Measurements from ENCODE around the gene ABTB2.

Gene ABTB2

GRCh38 chr11:34331329-34331728 is 26.5 kb downstream of the ABTB2 start:
- H3K4me1 ChIP-seq (ENCODE audit: control insufficient read depth, insufficient read depth, low read length, poor library complexity, severe bottlenecking) = peaks cover 18% of the 10 kb centered on the region
- H3K9me3 ChIP-seq (ENCODE audit: control insufficient read depth, low read length) = no peaks in the 10 kb centered on the region
- H3K27ac ChIP-seq (ENCODE audit: low read depth, low read length, severe bottlenecking) = no peak overlapping the region
- WGBS, 2 experiments (ENCODE audit: insufficient coverage in 2 of 2) = 60 to 100% methylated on average over 1 of the region's 2 CpGs
- H3K36me3 ChIP-seq (ENCODE audit: control insufficient read depth, insufficient read depth, low read length) = no peaks in the 10 kb centered on the region
- no peak overlapping the region for H3K4me3 ChIP-seq (ENCODE audit: extremely low read depth, insufficient read depth, low read length, poor library complexity, severe bottlenecking)

GRCh38 chr11:34330653-34331052 is 27.2 kb downstream of the ABTB2 start:
- Histone ChIP-seq H3K4me1 (ENCODE audit: control insufficient read depth, insufficient read depth, low read length, poor library complexity, severe bottlenecking) (peaks cover 18% of the 10 kb centered on the region), H3K36me3 (ENCODE audit: control insufficient read depth, insufficient read depth, low read length) (no peaks in the 10 kb centered on the region), H3K9me3 (ENCODE audit: control insufficient read depth, low read length) (no peaks in the 10 kb centered on the region), H3K4me3 (ENCODE audit: extremely low read depth, insufficient read depth, low read length, poor library complexity, severe bottlenecking) (no peak overlapping the region), H3K27ac (ENCODE audit: low read depth, low read length, severe bottlenecking) (no peak overlapping the region)

GRCh38 chr11:34329876-34330275 is 27.9 kb downstream of the ABTB2 start:
- H3K9me3 ChIP-seq (ENCODE audit: control insufficient read depth, low read length) = no peaks in the 10 kb centered on the region
- no peak overlapping the region for H3K4me3 ChIP-seq (ENCODE audit: extremely low read depth, insufficient read depth, low read length, poor library complexity, severe bottlenecking)
- 88 to 100% methylated on average over 2 of the region's 2 CpGs for WGBS, 2 experiments (ENCODE audit: insufficient coverage in 2 of 2)
- H3K27ac ChIP-seq (ENCODE audit: low read depth, low read length, severe bottlenecking) = no peak overlapping the region
- no peaks in the 10 kb centered on the region for H3K36me3 ChIP-seq (ENCODE audit: control insufficient read depth, insufficient read depth, low read length)
- peaks cover 18% of the 10 kb centered on the region for H3K4me1 ChIP-seq (ENCODE audit: control insufficient read depth, insufficient read depth, low read length, poor library complexity, severe bottlenecking)

GRCh38 chr11:34328632-34328910 is 29.2 kb downstream of the ABTB2 start:
- H3K36me3 ChIP-seq (ENCODE audit: control insufficient read depth, insufficient read depth, low read length) = no peaks in the 10 kb centered on the region
- H3K27ac ChIP-seq (ENCODE audit: low read depth, low read length, severe bottlenecking) = no peak overlapping the region
- H3K4me3 ChIP-seq (ENCODE audit: extremely low read depth, insufficient read depth, low read length, poor library complexity, severe bottlenecking) = no peak overlapping the region
- peaks cover 18% of the 10 kb centered on the region for H3K4me1 ChIP-seq (ENCODE audit: control insufficient read depth, insufficient read depth, low read length, poor library complexity, severe bottlenecking)
- WGBS, 2 experiments (ENCODE audit: insufficient coverage in 2 of 2) = 100% methylated on average over 1 of the region's 4 CpGs
- H3K9me3 ChIP-seq (ENCODE audit: control insufficient read depth, low read length) = no peaks in the 10 kb centered on the region

DNA sequence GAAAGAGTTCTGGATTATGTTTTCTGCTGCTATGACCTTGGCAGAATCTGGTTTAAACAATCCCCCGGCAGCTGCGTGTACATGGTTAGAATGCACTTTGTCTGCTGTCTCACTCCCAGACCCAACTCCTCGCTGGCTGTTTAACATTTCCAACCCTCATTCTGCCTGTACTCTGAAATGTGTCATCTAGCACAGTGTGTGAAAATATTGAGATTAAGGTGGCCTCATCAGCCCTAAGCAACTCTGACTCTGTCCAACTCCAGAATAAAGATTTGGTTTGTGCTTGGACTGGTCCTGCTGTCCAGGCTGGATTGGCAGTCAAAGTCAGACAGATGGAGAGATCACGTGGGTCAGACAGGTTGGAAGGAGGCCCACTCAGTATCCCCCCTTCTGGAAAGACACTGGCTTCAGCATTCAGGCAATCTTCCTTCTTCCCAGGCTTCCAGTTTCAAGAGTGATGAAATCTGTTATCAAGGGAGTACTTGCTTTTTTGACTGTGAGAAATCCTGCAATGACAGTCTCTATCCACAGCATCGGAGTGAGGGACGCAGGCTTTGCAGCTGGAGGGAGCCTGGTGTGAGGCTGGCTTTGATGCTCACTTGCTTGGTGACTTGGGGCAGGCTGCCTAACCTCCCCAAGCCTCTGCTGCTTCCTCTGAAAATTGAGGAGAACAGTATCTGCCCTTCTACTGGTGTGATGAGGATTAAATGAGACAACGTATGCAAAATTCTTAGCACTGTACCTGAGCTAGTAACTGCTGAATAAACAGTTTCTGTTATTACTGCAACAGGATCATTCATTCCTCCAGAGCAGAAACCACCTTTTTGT is 29.8 kb downstream of the ABTB2 start:
- 93 to 98% methylated on average over 4 to 5 of the region's 7 CpGs for WGBS, 2 experiments (ENCODE audit: insufficient coverage in 2 of 2)
- H3K27ac ChIP-seq (ENCODE audit: low read depth, low read length, severe bottlenecking) = no peak overlapping the region
- H3K4me3 ChIP-seq (ENCODE audit: extremely low read depth, insufficient read depth, low read length, poor library complexity, severe bottlenecking) = no peak overlapping the region
- H3K4me1 ChIP-seq (ENCODE audit: control insufficient read depth, insufficient read depth, low read length, poor library complexity, severe bottlenecking) = peaks cover 18% of the 10 kb centered on the region
- no peaks in the 10 kb centered on the region for H3K36me3 ChIP-seq (ENCODE audit: control insufficient read depth, insufficient read depth, low read length)
- H3K9me3 ChIP-seq (ENCODE audit: control insufficient read depth, low read length) = no peaks in the 10 kb centered on the region

GRCh38 chr11:34324466-34324865 is 33.3 kb downstream of the ABTB2 start:
- H3K27ac ChIP-seq (ENCODE audit: low read depth, low read length, severe bottlenecking) = peak overlapping the region; percentile 8

DNA sequence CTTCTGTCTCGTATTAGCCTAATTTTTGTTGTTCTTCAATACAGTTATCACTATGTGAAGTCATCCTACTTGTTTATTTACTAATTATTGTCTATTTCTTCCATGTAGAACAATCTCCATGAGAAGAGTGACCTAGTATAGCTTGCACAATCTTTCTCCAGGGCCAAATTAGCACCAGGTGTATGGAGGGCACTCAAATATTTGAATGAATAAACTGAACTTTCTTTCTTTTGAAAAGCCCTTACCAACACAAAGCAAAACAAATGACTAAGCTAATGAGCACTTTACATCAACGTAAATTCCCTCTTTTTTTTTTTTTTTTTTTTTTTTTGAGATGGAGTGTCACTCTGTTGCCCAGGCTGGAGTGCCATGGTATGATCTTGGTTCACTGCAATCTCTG is 34.2 kb downstream of the ABTB2 start:
- no peak overlapping the region for H3K4me3 ChIP-seq (ENCODE audit: extremely low read depth, insufficient read depth, low read length, poor library complexity, severe bottlenecking)
- no peak overlapping the region for H3K27ac ChIP-seq (ENCODE audit: low read depth, low read length, severe bottlenecking)
- no peaks in the 10 kb centered on the region for H3K9me3 ChIP-seq (ENCODE audit: control insufficient read depth, low read length)
- no peaks in the 10 kb centered on the region for H3K36me3 ChIP-seq (ENCODE audit: control insufficient read depth, insufficient read depth, low read length)
- no CpG with 5 or more reads among the region's 2 CpGs for WGBS, 2 experiments (ENCODE audit: insufficient coverage in 2 of 2)
- H3K4me1 ChIP-seq (ENCODE audit: control insufficient read depth, insufficient read depth, low read length, poor library complexity, severe bottlenecking) = no peaks in the 10 kb centered on the region

More at GRCh38 chr11:34324466-34324865, 33.3 kb downstream of the ABTB2 start:
- no peak overlapping the region for H3K4me3 ChIP-seq (ENCODE audit: extremely low read depth, insufficient read depth, low read length, poor library complexity, severe bottlenecking)
- no peaks in the 10 kb centered on the region for H3K4me1 ChIP-seq (ENCODE audit: control insufficient read depth, insufficient read depth, low read length, poor library complexity, severe bottlenecking)
- H3K9me3 ChIP-seq (ENCODE audit: control insufficient read depth, low read length) = no peaks in the 10 kb centered on the region
- H3K36me3 ChIP-seq (ENCODE audit: control insufficient read depth, insufficient read depth, low read length) = no peaks in the 10 kb centered on the region
- 88 to 100% methylated on average over 1 to 2 of the region's 3 CpGs for WGBS, 2 experiments (ENCODE audit: insufficient coverage in 2 of 2)

- Histone ChIP-seq H3K4me1 (ENCODE audit: control insufficient read depth, insufficient read depth, low read length, poor library complexity, severe bottlenecking) (peaks cover 2% of the 10 kb centered on the region), H3K9me3 (ENCODE audit: control insufficient read depth, low read length) (no peaks in the 10 kb centered on the region), H3K27ac (ENCODE audit: low read depth, low read length, severe bottlenecking) (no peak overlapping the region), H3K4me3 (ENCODE audit: extremely low read depth, insufficient read depth, low read length, poor library complexity, severe bottlenecking) (no peak overlapping the region), H3K36me3 (ENCODE audit: control insufficient read depth, insufficient read depth, low read length) (peaks cover 7% of the 10 kb centered on the region)
- 82 to 97% methylated on average over 2 of the region's 4 CpGs for WGBS, 2 experiments (ENCODE audit: insufficient coverage in 2 of 2)
Measured at GRCh38 chr11:34318111-34319037, 39.4 kb downstream of the ABTB2 start.

- peaks cover 2% of the 10 kb centered on the region for H3K4me1 ChIP-seq (ENCODE audit: control insufficient read depth, insufficient read depth, low read length, poor library complexity, severe bottlenecking)
- no peaks in the 10 kb centered on the region for H3K9me3 ChIP-seq (ENCODE audit: control insufficient read depth, low read length)
- peaks cover 7% of the 10 kb centered on the region for H3K36me3 ChIP-seq (ENCODE audit: control insufficient read depth, insufficient read depth, low read length)
- no peak overlapping the region for H3K4me3 ChIP-seq (ENCODE audit: extremely low read depth, insufficient read depth, low read length, poor library complexity, severe bottlenecking)
- WGBS, 2 experiments (ENCODE audit: insufficient coverage in 2 of 2) = 68 to 100% methylated on average over 1 to 2 of the region's 4 CpGs
- H3K27ac ChIP-seq (ENCODE audit: low read depth, low read length, severe bottlenecking) = no peak overlapping the region
Measured at GRCh38 chr11:34317666-34318065, 40.1 kb downstream of the ABTB2 start.

GRCh38 chr11:34317036-34317360 is 40.8 kb downstream of the ABTB2 start:
- peaks cover 7% of the 10 kb centered on the region for H3K36me3 ChIP-seq (ENCODE audit: control insufficient read depth, insufficient read depth, low read length)
- peaks cover 2% of the 10 kb centered on the region for H3K4me1 ChIP-seq (ENCODE audit: control insufficient read depth, insufficient read depth, low read length, poor library complexity, severe bottlenecking)
- H3K9me3 ChIP-seq (ENCODE audit: control insufficient read depth, low read length) = no peaks in the 10 kb centered on the region
- no peak overlapping the region for H3K4me3 ChIP-seq (ENCODE audit: extremely low read depth, insufficient read depth, low read length, poor library complexity, severe bottlenecking)
- peak overlapping the region; percentile 26 for H3K27ac ChIP-seq (ENCODE audit: low read depth, low read length, severe bottlenecking)

Measured in mesodermal cell (in vitro differentiated cells).